ENCODE measurements around the gene TEAD1.

TEAD1 gene

DNA sequence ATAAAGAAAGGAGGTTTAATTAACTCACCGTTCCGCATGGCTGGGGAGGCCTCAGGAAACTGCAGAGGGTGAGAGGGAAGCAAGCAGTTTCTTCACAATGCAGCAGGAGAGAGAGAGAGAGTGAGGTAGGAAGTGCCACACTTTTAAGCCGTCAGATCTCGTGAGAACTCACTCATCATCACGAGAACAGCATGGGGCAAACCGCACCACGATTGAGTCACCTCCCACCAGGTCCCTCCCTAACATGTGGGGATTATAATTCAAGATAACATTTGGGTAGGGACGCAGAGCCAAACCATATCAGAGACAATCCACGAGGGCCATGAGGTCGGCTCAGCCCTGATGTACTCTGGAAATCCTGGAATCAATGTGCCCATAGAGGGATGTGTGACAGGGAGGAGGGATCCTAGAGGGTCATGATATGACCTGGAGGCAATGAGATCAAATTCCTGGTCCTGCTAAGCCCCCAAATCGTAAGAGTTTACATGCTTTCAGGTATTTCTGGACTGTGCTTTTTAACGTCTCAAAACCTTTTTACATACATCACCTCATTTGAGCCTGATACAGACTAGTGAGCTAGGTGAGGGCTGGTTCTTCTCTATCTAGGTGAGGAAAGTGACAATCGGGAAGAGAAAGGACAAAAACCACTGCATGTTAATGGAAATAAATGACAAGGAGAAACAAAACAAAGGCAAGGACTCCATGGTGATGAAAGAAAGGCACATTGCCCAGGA, 315.4 kb downstream of the TEAD1 start:
- DNase-seq (ENCODE audit: low spot score), result no peak

DNA sequence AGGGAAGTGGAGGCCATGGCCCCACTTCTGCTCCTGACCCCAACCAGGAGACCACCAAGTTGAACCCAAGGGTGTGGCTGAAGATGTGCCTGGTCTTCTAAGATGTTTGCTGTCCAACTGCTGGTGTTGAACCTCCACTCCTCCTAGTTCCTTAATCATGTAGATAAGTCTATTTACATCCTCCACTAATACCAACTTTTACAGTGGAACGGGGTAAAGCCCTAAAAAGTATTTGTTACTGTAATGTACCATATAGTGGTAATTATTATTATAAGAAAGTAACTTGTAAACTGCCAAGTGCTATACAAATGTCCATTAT, 315.9 kb downstream of the TEAD1 start:
- DNase-seq (ENCODE audit: low spot score), result no peak

GRCh38 chr11:12991426-12991825, 317.2 kb downstream of the TEAD1 start:
- no peak for DNase-seq (ENCODE audit: low spot score)

- no peak for DNase-seq (ENCODE audit: low spot score)
Measured at GRCh38 chr11:12993626-12994025, 319.4 kb downstream of the TEAD1 start.

Data from COLO829 (cell line).